Panc1 (cell line): ENCODE results near the gene SLC66A1. TPM values are rescaled to one million over a fixed set of nuclear protein-coding genes. Genes with fewer than 3 reads are reported as not detected.

Source experiments
- ATAC-seq: fragments of 200-7000 bp; cut with Tn5 transposase; 2 replicates; pipeline ENCODE4 v1.9.1; 2020; ENCODE audit warnings: mild to moderate bottlenecking, moderate library complexity
- BruUV-seq: library from RNA; stranded (reverse); fragments of 400-500 nt; replicated peaks from 2 replicates; lab custom pipeline; 2021; lab: Mats Ljungman, UMichigan
- CTCF ChIA-PET: fragments of 300-600 bp; sonication (Branson Sonifier 250); formaldehyde crosslinking; loops from one replicate; lab custom pipeline; 2022; ENCODE audit warnings: antibody characterized with exemption; lab: Charles Lee
- POLR2A ChIA-PET: fragments of 300-600 bp; sonication (Branson Sonifier 250); formaldehyde crosslinking; loops from one replicate; lab custom pipeline; 2022; ENCODE audit warnings: antibody characterized with exemption; lab: Charles Lee
- DNase-seq: peaks from one replicate; pipeline ENCODE4 v3.0.0-alpha.2; 2010; ENCODE audit warnings: low read depth, low spot score
- H3K27ac ChIP-seq: 2 replicates; pipeline ENCODE4 v1.5.1; 2011; ENCODE audit warnings: mild to moderate bottlenecking, low read length, inconsistent platforms
- H3K27me3 ChIP-seq: fragments of 200-500 bp; sonication (Bioruptor generic); 2 replicates; pipeline ENCODE4 v1.6.0; 2014; ENCODE audit warnings: low read length, inconsistent platforms; ENCODE audit not compliant: control insufficient read depth, insufficient read depth
- H3K36me3 ChIP-seq: fragments of 200-500 bp; sonication (Bioruptor generic); 2 replicates; pipeline ENCODE4 v1.5.1; 2014; ENCODE audit warnings: inconsistent platforms, mild to moderate bottlenecking, low read length, moderate library complexity; ENCODE audit not compliant: control insufficient read depth, insufficient read depth
- H3K4me1 ChIP-seq: 2 replicates; pipeline ENCODE4 v1.5.1; 2011; ENCODE audit warnings: inconsistent platforms, mild to moderate bottlenecking, low read length, moderate library complexity; ENCODE audit not compliant: control insufficient read depth, insufficient read depth
- H3K4me3 ChIP-seq, 2 experiments: 2 replicates each; pipeline ENCODE4 v1.5.1; 2011 to 2012; ENCODE audit warnings: low read depth in 2 of 2, low read length in 2 of 2, mild to moderate bottlenecking in 2 of 2, inconsistent platforms in 1 of 2, moderate library complexity in 1 of 2
- H3K9me3 ChIP-seq: fragments of 200-500 bp; sonication (Bioruptor generic); 2 replicates; pipeline ENCODE4 v1.5.1; 2014; ENCODE audit warnings: low read depth, mild to moderate bottlenecking, inconsistent platforms, low read length, moderate library complexity; ENCODE audit not compliant: control insufficient read depth, insufficient read depth
- POLR2AphosphoS5 ChIP-seq: IDR thresholded peaks from 2 replicates; pipeline ENCODE4 v1.6.1; 2012; ENCODE audit warnings: mild to moderate bottlenecking, low read depth, low read length, moderate library complexity
- SIN3A ChIP-seq: IDR thresholded peaks from 2 replicates; pipeline ENCODE4 v1.6.1; 2012; ENCODE audit warnings: low read depth, mild to moderate bottlenecking, low read length, moderate library complexity, borderline replicate concordance; ENCODE audit not compliant: insufficient read depth
- TCF7L2 ChIP-seq: IDR thresholded peaks from 2 replicates; pipeline ENCODE4 v1.6.1; 2011; ENCODE audit warnings: mild to moderate bottlenecking, low read depth, low read length, inconsistent platforms
- in situ Hi-C: cut with HindIII; loops from 2 replicates; pipeline ENCODE4 v1.10.0; 2016; ENCODE audit warnings: low sequenced_read_pairs, low pct_unique_long_range_greater_than_20kb
- intact Hi-C: fragments of 100-400 bp; cut with micrococcal nuclease; formaldehyde crosslinking; loops from one replicate; pipeline ENCODE4 v1.10.0; 2022; ENCODE audit not compliant: unreplicated experiment
- total RNA-seq: library from RNA; stranded (reverse); gene quantifications from one replicate; pipeline ENCODE4 v1.2.1, GENCODE V29; 2021; ENCODE audit not compliant: unreplicated experiment
- TF ChIP-seq, protein P1 (sequence below): fragments of 450-650 bp; IDR thresholded peaks from 2 replicates; pipeline ENCODE4 v1.5.1; 2017; ENCODE audit warnings: mild to moderate bottlenecking
- TF ChIP-seq, protein P2 (sequence below), 2 experiments: IDR thresholded peaks; 2 replicates each; pipeline ENCODE4 v1.6.1; 2011 to 2012; ENCODE audit warnings: low read depth in 2 of 2, control low read depth in 1 of 2, low read length in 1 of 2, mild to moderate bottlenecking in 1 of 2, moderate library complexity in 1 of 2; ENCODE audit not compliant: insufficient read depth in 1 of 2

Gene SLC66A1
- total RNA-seq, 1 experiment from 2014 or later, result 42.0 TPM

DNA sequence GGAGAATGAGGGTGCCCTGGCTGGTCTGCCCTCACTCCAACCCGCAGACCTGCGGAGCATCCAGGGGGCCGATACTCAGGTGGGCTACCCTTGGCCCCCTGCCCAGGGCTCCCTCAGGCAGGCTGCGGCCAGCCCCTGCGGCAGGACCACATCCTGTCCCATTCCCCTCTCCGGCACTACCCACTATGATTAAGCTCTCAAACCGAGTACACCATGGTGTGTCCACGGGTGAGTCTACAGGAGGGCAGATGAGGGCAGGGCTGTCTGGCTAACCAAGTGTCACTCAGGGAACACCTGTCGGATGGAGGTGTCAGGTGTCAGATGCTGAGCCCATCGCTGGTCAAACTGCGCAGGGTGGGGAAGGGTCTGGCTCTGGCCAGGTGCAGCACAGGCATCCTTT, 47.2 kb downstream of the SLC66A1 start:
- DNase-seq (no peak), ATAC-seq (no peak)
- Histone ChIP-seq H3K27me3 (no peaks in the 10 kb centered on the region), H3K4me3 (no peak overlapping the region), H3K27ac (no peak overlapping the region), H3K4me1 (peaks cover 9% of the 10 kb centered on the region), H3K9me3 (no peaks in the 10 kb centered on the region), H3K36me3 (peaks cover 4% of the 10 kb centered on the region)
- no peak for TF ChIP-seq TCF7L2
- no peak for TF ChIP-seq SIN3A
- TF ChIP-seq, protein P1, sequence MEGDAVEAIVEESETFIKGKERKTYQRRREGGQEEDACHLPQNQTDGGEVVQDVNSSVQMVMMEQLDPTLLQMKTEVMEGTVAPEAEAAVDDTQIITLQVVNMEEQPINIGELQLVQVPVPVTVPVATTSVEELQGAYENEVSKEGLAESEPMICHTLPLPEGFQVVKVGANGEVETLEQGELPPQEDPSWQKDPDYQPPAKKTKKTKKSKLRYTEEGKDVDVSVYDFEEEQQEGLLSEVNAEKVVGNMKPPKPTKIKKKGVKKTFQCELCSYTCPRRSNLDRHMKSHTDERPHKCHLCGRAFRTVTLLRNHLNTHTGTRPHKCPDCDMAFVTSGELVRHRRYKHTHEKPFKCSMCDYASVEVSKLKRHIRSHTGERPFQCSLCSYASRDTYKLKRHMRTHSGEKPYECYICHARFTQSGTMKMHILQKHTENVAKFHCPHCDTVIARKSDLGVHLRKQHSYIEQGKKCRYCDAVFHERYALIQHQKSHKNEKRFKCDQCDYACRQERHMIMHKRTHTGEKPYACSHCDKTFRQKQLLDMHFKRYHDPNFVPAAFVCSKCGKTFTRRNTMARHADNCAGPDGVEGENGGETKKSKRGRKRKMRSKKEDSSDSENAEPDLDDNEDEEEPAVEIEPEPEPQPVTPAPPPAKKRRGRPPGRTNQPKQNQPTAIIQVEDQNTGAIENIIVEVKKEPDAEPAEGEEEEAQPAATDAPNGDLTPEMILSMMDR, result no peak
- no peak for TF ChIP-seq POLR2AphosphoS5
- TF ChIP-seq, protein P2, sequence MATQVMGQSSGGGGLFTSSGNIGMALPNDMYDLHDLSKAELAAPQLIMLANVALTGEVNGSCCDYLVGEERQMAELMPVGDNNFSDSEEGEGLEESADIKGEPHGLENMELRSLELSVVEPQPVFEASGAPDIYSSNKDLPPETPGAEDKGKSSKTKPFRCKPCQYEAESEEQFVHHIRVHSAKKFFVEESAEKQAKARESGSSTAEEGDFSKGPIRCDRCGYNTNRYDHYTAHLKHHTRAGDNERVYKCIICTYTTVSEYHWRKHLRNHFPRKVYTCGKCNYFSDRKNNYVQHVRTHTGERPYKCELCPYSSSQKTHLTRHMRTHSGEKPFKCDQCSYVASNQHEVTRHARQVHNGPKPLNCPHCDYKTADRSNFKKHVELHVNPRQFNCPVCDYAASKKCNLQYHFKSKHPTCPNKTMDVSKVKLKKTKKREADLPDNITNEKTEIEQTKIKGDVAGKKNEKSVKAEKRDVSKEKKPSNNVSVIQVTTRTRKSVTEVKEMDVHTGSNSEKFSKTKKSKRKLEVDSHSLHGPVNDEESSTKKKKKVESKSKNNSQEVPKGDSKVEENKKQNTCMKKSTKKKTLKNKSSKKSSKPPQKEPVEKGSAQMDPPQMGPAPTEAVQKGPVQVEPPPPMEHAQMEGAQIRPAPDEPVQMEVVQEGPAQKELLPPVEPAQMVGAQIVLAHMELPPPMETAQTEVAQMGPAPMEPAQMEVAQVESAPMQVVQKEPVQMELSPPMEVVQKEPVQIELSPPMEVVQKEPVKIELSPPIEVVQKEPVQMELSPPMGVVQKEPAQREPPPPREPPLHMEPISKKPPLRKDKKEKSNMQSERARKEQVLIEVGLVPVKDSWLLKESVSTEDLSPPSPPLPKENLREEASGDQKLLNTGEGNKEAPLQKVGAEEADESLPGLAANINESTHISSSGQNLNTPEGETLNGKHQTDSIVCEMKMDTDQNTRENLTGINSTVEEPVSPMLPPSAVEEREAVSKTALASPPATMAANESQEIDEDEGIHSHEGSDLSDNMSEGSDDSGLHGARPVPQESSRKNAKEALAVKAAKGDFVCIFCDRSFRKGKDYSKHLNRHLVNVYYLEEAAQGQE (IDR thresholded peaks at IDR 0.05; ENCODE audit: insufficient read depth in 1 of 2, low read depth in 2 of 2, low read length in 1 of 2), result no peak
- intact Hi-C loops (no loop called here), in situ Hi-C loops (no loop called here)
- POLR2A ChIA-PET, result no interaction called here
- BruUV-seq, result no TSS peak
- CTCF ChIA-PET, result no interaction called here

DNA sequence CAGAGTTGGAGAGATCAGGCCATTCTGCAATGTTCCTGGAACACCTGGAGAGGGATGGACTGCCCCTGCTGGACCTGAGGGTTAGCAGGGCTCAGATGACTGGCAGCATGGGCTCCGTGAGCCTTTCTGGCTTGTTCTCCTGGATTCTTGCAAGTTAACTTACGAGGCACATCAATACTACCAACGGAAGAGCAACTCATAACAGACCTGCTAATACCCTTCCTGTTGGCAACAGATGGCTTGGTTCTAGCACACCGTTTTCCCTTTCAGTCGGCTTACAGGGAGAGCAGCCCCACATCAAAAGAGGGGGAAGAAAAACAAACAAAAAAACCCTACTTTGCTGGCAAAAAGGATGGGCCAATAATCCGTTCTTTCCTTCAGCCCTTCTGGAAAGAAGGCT, 47.9 kb downstream of the SLC66A1 start:
- POLR2A ChIA-PET, result no interaction called here
- no peak overlapping the region for H3K4me3 ChIP-seq
- CTCF ChIA-PET, result no interaction called here
- H3K27me3 ChIP-seq, result no peaks in the 10 kb centered on the region
- peaks cover 3% of the 10 kb centered on the region; the same call in 1 of the 2 replicates for H3K4me1 ChIP-seq
- no peaks in the 10 kb centered on the region for H3K36me3 ChIP-seq
- peak; percentile 33; the same call in 1 of the 2 replicates for ATAC-seq
- DNase-seq, result no peak
- BruUV-seq, result no TSS peak
- no peak overlapping the region for H3K27ac ChIP-seq
- H3K9me3 ChIP-seq, result no peaks in the 10 kb centered on the region
- intact Hi-C loops, result no loop called here
- in situ Hi-C loops, result no loop called here
- no peak for TF ChIP-seq SIN3A
- TF ChIP-seq, protein P1, result no peak
- no peak for TF ChIP-seq TCF7L2
- TF ChIP-seq, protein P2 (IDR thresholded peaks at IDR 0.05; ENCODE audit: insufficient read depth in 1 of 2, low read depth in 2 of 2, low read length in 1 of 2), result no peak
- no peak for TF ChIP-seq POLR2AphosphoS5
